HepG2 (cell line): ENCODE measurements around the gene LIME1. TPM values are rescaled to one million over a fixed set of nuclear protein-coding genes. Genes with fewer than 3 reads are reported as not detected.

Source experiments
- AGO1 ChIP-seq: fragments of 200-400 bp; formaldehyde crosslinking; IDR thresholded peaks from 2 replicates; pipeline ENCODE4 v1.6.1; 2017; ENCODE audit warnings: mild to moderate bottlenecking, low read depth, low read length, moderate library complexity; ENCODE audit not compliant: poor library complexity, severe bottlenecking
- ESRRA ChIP-seq: sonication (generic); formaldehyde crosslinking; IDR thresholded peaks from 2 replicates; pipeline ENCODE4 v1.5.1; 2020; ENCODE audit warnings: mild to moderate bottlenecking, low read depth, missing genetic modification reagents
- NFE2L1 ChIP-seq: sonication (generic); formaldehyde crosslinking; IDR thresholded peaks from 2 replicates; pipeline ENCODE4 v1.4.0; 2020; ENCODE audit warnings: missing genetic modification reagents, mild to moderate bottlenecking, borderline replicate concordance
- PHF5A ChIP-seq: IDR thresholded peaks from one replicate; pipeline ENCODE4 v1.6.1; 2018; ENCODE audit warnings: low read depth, missing genetic modification reagents; ENCODE audit not compliant: unreplicated experiment
- RARG ChIP-seq: sonication (generic); formaldehyde crosslinking; IDR thresholded peaks from 2 replicates; pipeline ENCODE4 v1.4.0; 2020; ENCODE audit warnings: low read depth, mild to moderate bottlenecking, missing genetic modification reagents
- SP4 ChIP-seq: sonication (generic); formaldehyde crosslinking; IDR thresholded peaks from 2 replicates; pipeline ENCODE4 v1.8.1; 2023; ENCODE audit warnings: mild to moderate bottlenecking, missing genetic modification reagents
- SP5 ChIP-seq: IDR thresholded peaks from 2 replicates; pipeline ENCODE4 v1.6.1; 2016; ENCODE audit warnings: low read depth, borderline replicate concordance
- YY1 ChIP-seq: IDR thresholded peaks from 2 replicates; pipeline ENCODE4 v1.6.1; 2011; ENCODE audit warnings: low read length, low read depth, moderate library complexity, mild to moderate bottlenecking; ENCODE audit not compliant: insufficient read depth, insufficient replicate concordance
- ZEB1 ChIP-seq: IDR thresholded peaks from 2 replicates; pipeline ENCODE4 v1.6.1; 2012; ENCODE audit warnings: mild to moderate bottlenecking, low read depth, inconsistent platforms; ENCODE audit not compliant: insufficient replicate concordance
- ZIK1 ChIP-seq: sonication (generic); formaldehyde crosslinking; IDR thresholded peaks from 2 replicates; pipeline ENCODE4 v1.5.0; 2020; ENCODE audit warnings: mild to moderate bottlenecking, low read depth, missing genetic modification reagents, borderline replicate concordance
- ZNF230 ChIP-seq: sonication (generic); formaldehyde crosslinking; IDR thresholded peaks from 2 replicates; pipeline ENCODE4 v1.4.0; 2020; ENCODE audit warnings: mild to moderate bottlenecking, missing genetic modification reagents
- ZNF451 ChIP-seq: sonication (generic); formaldehyde crosslinking; IDR thresholded peaks from 2 replicates; pipeline ENCODE4 v1.5.0; 2020; ENCODE audit warnings: mild to moderate bottlenecking, missing genetic modification reagents
- ZNF615 ChIP-seq: sonication (generic); formaldehyde crosslinking; IDR thresholded peaks from 2 replicates; pipeline ENCODE4 v1.5.0; 2020; ENCODE audit warnings: mild to moderate bottlenecking, missing genetic modification reagents, borderline replicate concordance
- ZNF839 ChIP-seq: sonication (generic); formaldehyde crosslinking; IDR thresholded peaks from 2 replicates; pipeline ENCODE4 v1.4.0; 2020; ENCODE audit warnings: missing genetic modification reagents, mild to moderate bottlenecking, borderline replicate concordance
- ZNF850 ChIP-seq: sonication (generic); formaldehyde crosslinking; conservative IDR thresholded peaks from 2 replicates; pipeline ENCODE4 v1.9.0; 2021; ENCODE audit warnings: mild to moderate bottlenecking, missing genetic modification reagents
- ZSCAN21 ChIP-seq: sonication (generic); formaldehyde crosslinking; IDR thresholded peaks from 2 replicates; pipeline ENCODE4 v1.8.0; 2022; ENCODE audit warnings: mild to moderate bottlenecking, missing genetic modification reagents, moderate library complexity, borderline replicate concordance
- ZSCAN22 ChIP-seq: sonication (generic); formaldehyde crosslinking; IDR thresholded peaks from 2 replicates; pipeline ENCODE4 v1.4.0; 2020; ENCODE audit warnings: mild to moderate bottlenecking, missing genetic modification reagents
- ZSCAN29 ChIP-seq: sonication (generic); formaldehyde crosslinking; conservative IDR thresholded peaks from 2 replicates; pipeline ENCODE4 v1.4.0; 2020; ENCODE audit warnings: mild to moderate bottlenecking, missing genetic modification reagents
- polyA plus RNA-seq, 8 experiments: library from polyadenylated mRNA; depleted of rRNA in 3 of 8; stranded (reverse) in 7 of 8; unstranded in 1 of 8; fragments of >200 nt; fragmentation: Illumina TruSeq in 4 of 8; extraction: Trizol in 4 of 8; gene quantifications; 2 replicates each; pipeline versions ENCODE4 v1.2.1 to v1.2.3, GENCODE V29; 2011 to 2016; ENCODE audit warnings: low read depth in 4 of 8, missing spikeins in 1 of 8, mixed read lengths in 1 of 8; ENCODE audit not compliant: insufficient read depth in 1 of 8
- total RNA-seq, 5 experiments: library from RNA; depleted of rRNA; stranded (reverse); fragments of >200 nt; fragmentation: Illumina TruSeq; extraction: Trizol; gene quantifications; 2 replicates each; pipeline ENCODE4 v1.2.3, GENCODE V29; 2016; ENCODE audit warnings: low read depth in 1 of 5
- TF ChIP-seq, protein P1 (sequence below): sonication (generic); formaldehyde crosslinking; IDR thresholded peaks from 2 replicates; pipeline ENCODE4 v1.9.0; 2021; ENCODE audit warnings: missing genetic modification reagents, borderline replicate concordance
- TF ChIP-seq, protein P2 (sequence below): sonication (generic); formaldehyde crosslinking; IDR thresholded peaks from 2 replicates; pipeline ENCODE4 v1.8.0; 2022; ENCODE audit warnings: missing genetic modification reagents, mild to moderate bottlenecking, borderline replicate concordance
- TF ChIP-seq, protein P3 (sequence below): sonication (generic); formaldehyde crosslinking; IDR thresholded peaks from 2 replicates; pipeline ENCODE4 v1.5.0; 2020; ENCODE audit warnings: mild to moderate bottlenecking, missing genetic modification reagents
- TF ChIP-seq, protein P4 (sequence below): sonication (generic); formaldehyde crosslinking; IDR thresholded peaks from 2 replicates; pipeline ENCODE4 v1.4.0; 2020; ENCODE audit warnings: missing genetic modification reagents, borderline replicate concordance

Gene LIME1
- total and polyA plus RNA-seq, 2 of the 13 experiments (the other 11 are each of a cell fraction or from before 2014, with no cell fraction given) = 13.0 to 61.5 TPM

DNA sequence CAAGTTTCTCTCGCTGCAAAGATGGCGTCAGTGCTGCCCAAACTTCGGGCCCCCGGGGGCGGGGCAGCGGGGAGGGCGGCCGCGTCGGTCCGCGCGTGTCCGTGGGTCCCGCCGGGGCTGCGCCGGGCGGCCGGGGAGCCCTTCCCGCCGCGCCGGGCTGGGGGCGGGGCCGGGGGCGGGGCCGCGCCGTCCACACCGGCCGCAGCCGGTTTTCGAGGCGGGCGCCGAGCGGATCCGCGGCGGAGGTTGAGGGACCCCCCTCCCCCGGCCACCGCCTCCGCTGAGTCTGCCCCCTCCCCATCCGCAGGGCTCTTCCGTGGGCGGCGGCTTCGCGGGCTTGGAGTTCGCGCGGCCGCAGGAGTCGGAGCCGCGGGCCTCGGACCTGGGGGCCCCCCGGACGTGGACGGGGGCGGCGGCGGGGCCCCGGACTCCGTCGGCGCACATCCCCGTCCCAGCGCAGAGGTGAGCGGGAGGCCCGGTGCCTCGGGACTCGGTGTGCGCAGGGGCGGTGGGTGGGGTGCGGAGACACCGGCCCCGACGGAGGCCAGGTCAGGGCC lies 3.7 kb downstream of the LIME1 start (continued):
- TF ChIP-seq ZNF839 = no peak
- TF ChIP-seq, protein P1, sequence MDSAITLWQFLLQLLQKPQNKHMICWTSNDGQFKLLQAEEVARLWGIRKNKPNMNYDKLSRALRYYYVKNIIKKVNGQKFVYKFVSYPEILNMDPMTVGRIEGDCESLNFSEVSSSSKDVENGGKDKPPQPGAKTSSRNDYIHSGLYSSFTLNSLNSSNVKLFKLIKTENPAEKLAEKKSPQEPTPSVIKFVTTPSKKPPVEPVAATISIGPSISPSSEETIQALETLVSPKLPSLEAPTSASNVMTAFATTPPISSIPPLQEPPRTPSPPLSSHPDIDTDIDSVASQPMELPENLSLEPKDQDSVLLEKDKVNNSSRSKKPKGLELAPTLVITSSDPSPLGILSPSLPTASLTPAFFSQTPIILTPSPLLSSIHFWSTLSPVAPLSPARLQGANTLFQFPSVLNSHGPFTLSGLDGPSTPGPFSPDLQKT (CRISPR knock-in tag) = no peak
- 0 out of 2 replicates have a peak, but pooled peaks have one; percentile 19 for TF ChIP-seq ZSCAN22 (CRISPR knock-in tag)
- TF ChIP-seq YY1 = peak; percentile 77
- TF ChIP-seq, protein P2, sequence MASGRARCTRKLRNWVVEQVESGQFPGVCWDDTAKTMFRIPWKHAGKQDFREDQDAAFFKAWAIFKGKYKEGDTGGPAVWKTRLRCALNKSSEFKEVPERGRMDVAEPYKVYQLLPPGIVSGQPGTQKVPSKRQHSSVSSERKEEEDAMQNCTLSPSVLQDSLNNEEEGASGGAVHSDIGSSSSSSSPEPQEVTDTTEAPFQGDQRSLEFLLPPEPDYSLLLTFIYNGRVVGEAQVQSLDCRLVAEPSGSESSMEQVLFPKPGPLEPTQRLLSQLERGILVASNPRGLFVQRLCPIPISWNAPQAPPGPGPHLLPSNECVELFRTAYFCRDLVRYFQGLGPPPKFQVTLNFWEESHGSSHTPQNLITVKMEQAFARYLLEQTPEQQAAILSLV = no peak
- no peak for TF ChIP-seq PHF5A (CRISPR knock-in tag)
- TF ChIP-seq, protein P3, sequence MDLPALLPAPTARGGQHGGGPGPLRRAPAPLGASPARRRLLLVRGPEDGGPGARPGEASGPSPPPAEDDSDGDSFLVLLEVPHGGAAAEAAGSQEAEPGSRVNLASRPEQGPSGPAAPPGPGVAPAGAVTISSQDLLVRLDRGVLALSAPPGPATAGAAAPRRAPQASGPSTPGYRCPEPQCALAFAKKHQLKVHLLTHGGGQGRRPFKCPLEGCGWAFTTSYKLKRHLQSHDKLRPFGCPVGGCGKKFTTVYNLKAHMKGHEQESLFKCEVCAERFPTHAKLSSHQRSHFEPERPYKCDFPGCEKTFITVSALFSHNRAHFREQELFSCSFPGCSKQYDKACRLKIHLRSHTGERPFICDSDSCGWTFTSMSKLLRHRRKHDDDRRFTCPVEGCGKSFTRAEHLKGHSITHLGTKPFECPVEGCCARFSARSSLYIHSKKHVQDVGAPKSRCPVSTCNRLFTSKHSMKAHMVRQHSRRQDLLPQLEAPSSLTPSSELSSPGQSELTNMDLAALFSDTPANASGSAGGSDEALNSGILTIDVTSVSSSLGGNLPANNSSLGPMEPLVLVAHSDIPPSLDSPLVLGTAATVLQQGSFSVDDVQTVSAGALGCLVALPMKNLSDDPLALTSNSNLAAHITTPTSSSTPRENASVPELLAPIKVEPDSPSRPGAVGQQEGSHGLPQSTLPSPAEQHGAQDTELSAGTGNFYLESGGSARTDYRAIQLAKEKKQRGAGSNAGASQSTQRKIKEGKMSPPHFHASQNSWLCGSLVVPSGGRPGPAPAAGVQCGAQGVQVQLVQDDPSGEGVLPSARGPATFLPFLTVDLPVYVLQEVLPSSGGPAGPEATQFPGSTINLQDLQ (CRISPR knock-in tag) = no peak
- no peak for TF ChIP-seq ZNF615 (CRISPR knock-in tag)
- TF ChIP-seq NFE2L1 (CRISPR knock-in tag) = no peak
- TF ChIP-seq ZSCAN21 = peak; percentile 1; the same call in 1 of the 2 replicates
- TF ChIP-seq ZEB1 = no peak
- peak; percentile 6; the same call in 1 of the 2 replicates for TF ChIP-seq SP5
- no peak for TF ChIP-seq ZIK1 (CRISPR knock-in tag)
- TF ChIP-seq, protein P4, sequence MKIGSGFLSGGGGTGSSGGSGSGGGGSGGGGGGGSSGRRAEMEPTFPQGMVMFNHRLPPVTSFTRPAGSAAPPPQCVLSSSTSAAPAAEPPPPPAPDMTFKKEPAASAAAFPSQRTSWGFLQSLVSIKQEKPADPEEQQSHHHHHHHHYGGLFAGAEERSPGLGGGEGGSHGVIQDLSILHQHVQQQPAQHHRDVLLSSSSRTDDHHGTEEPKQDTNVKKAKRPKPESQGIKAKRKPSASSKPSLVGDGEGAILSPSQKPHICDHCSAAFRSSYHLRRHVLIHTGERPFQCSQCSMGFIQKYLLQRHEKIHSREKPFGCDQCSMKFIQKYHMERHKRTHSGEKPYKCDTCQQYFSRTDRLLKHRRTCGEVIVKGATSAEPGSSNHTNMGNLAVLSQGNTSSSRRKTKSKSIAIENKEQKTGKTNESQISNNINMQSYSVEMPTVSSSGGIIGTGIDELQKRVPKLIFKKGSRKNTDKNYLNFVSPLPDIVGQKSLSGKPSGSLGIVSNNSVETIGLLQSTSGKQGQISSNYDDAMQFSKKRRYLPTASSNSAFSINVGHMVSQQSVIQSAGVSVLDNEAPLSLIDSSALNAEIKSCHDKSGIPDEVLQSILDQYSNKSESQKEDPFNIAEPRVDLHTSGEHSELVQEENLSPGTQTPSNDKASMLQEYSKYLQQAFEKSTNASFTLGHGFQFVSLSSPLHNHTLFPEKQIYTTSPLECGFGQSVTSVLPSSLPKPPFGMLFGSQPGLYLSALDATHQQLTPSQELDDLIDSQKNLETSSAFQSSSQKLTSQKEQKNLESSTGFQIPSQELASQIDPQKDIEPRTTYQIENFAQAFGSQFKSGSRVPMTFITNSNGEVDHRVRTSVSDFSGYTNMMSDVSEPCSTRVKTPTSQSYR (CRISPR knock-in tag) = 0 out of 2 replicates have a peak, but pooled peaks have one; percentile 8
- TF ChIP-seq RARG (CRISPR knock-in tag) = no peak
- 0 out of 2 replicates have a peak, but pooled peaks have one; percentile 40 for TF ChIP-seq ZNF850 (CRISPR knock-in tag)
- peak; percentile 79; the same call in 1 of the 2 replicates for TF ChIP-seq ZSCAN29
- TF ChIP-seq ZNF451 (CRISPR knock-in tag) = no peak
- TF ChIP-seq AGO1 = no peak
- no peak; the same call in 1 of the 2 replicates for TF ChIP-seq ESRRA (CRISPR knock-in tag)
- no peak for TF ChIP-seq ZNF230 (CRISPR knock-in tag)
- TF ChIP-seq SP4 (CRISPR knock-in tag) = no peak
